HCT116 (cell line): ENCODE results near the gene CD2BP2.
"Not testable (repeated sequence)": the region's sequence is repeated elsewhere in the genome, so short reads cannot be mapped to it uniquely, and the experiment has no call there.

Experiments used
- CTCF ChIP-seq, 3 experiments: fragments of 200-600 bp in 1 of 3; sonication (generic) in 1 of 3; IDR thresholded peaks in 2 of 3; conservative IDR thresholded peaks in 1 of 3; 2 replicates each; pipeline ENCODE4 v1.5.1; 2012 to 2017; ENCODE audit warnings: low read depth in 2 of 3, low read length in 2 of 3, antibody characterized with exemption in 1 of 3, borderline replicate concordance in 1 of 3, control low read depth in 1 of 3, mild to moderate bottlenecking in 1 of 3, mixed read lengths in 1 of 3, mixed run types in 1 of 3, moderate library complexity in 1 of 3; ENCODE audit not compliant: insufficient read depth in 1 of 3
- EZH2 ChIP-seq: fragments of 200-600 bp; sonication (generic); IDR thresholded peaks from 2 replicates; pipeline ENCODE4 v1.6.1; 2017; ENCODE audit warnings: antibody characterized with exemption, mixed run types
- EZH2phosphoT487 ChIP-seq: fragments of 200-600 bp; IDR thresholded peaks from 2 replicates; pipeline ENCODE4 v1.6.1; 2018; ENCODE audit warnings: antibody characterized with exemption, borderline replicate concordance
- POLR2A ChIP-seq: IDR thresholded peaks from 2 replicates; pipeline ENCODE4 v1.7.0; 2011; ENCODE audit warnings: borderline replicate concordance; ENCODE audit not compliant: insufficient read depth, insufficient read length; ENCODE audit errors: extremely low read depth
- POLR2AphosphoS5 ChIP-seq: IDR thresholded peaks from 2 replicates; pipeline ENCODE4 v1.6.1; 2011; ENCODE audit warnings: mild to moderate bottlenecking, low read depth, low read length, moderate library complexity
- YY1 ChIP-seq: IDR thresholded peaks from 2 replicates; pipeline ENCODE4 v1.6.1; 2011; ENCODE audit warnings: low read length, low read depth, moderate library complexity, mild to moderate bottlenecking; ENCODE audit not compliant: insufficient replicate concordance; ENCODE audit errors: extremely low read depth
- ZBTB33 ChIP-seq: IDR thresholded peaks from 2 replicates; pipeline ENCODE4 v1.6.1; 2011; ENCODE audit warnings: mild to moderate bottlenecking, low read length, moderate library complexity; ENCODE audit not compliant: insufficient replicate concordance; ENCODE audit errors: extremely low read depth
- ZNF274 ChIP-seq: fragments of 200-500 bp; sonication (Bioruptor generic); IDR thresholded peaks from 2 replicates; pipeline ENCODE4 v1.6.1; 2014; ENCODE audit warnings: mild to moderate bottlenecking, low read depth, low read length, inconsistent platforms

GRCh38 chr16:30334473-30334989 lies 20.6 kb downstream of the CD2BP2 start:
- not testable (repeated sequence) for TF ChIP-seq EZH2; POLR2AphosphoS5; ZNF274; CTCF (IDR thresholded peaks at IDR 0.05 in 2 of 3, conservative IDR thresholded peaks at IDR 0.05 in 1 of 3; ENCODE audit: borderline replicate concordance in 1 of 3, insufficient read depth in 1 of 3, low read depth in 2 of 3, low read length in 2 of 3); POLR2A; EZH2phosphoT487; ZBTB33; YY1
